HG02852 (cell line): ENCODE measurements around the gene GNPTG.
"Not testable (repeated sequence)": the region's sequence is repeated elsewhere in the genome, so short reads cannot be mapped to it uniquely, and the experiment has no call there.

Experiments
- ATAC-seq: cut with Tn5 transposase; IDR thresholded peaks from one replicate; pipeline ENCODE4 v1.9.1; 2021; ENCODE audit warnings: mild to moderate bottlenecking, moderate library complexity; ENCODE audit not compliant: unreplicated experiment

GNPTG gene

DNA sequence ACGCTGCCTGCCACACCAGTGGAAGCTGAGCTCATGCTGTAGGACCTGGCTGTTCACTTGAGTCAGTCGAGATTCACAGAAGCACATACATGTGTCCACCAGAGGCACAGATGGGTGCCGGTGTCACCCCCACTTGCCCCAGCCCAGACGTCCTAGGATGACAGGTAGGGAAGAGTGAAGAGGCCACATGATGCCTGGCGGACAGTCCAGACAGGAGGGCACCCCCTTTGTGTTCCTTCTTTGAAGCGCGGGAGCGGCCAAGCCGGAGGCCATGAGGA lies 33.5 kb upstream of the GNPTG start:
- ATAC-seq = no peak

DNA sequence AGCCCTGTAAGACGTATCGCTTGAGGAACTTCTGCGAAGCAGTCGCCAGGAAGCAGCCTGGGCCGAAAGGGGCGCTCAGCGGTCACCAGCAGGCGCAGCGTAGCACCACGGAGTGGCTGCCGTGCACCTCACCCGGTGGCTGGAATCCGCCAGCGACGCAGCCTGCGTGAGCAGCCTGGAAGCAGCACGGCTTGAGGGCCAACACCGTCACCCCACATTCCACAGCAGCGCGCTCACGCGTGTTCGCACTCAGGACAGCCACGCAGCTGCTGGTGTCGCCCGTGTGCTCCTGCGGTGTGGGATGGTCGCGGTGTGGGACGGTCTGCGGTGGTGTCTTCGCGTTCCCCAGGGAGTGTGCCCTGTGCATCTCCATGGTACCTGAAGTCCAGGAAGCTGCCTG lies 32.7 kb upstream of the GNPTG start:
- ATAC-seq = no peak

DNA sequence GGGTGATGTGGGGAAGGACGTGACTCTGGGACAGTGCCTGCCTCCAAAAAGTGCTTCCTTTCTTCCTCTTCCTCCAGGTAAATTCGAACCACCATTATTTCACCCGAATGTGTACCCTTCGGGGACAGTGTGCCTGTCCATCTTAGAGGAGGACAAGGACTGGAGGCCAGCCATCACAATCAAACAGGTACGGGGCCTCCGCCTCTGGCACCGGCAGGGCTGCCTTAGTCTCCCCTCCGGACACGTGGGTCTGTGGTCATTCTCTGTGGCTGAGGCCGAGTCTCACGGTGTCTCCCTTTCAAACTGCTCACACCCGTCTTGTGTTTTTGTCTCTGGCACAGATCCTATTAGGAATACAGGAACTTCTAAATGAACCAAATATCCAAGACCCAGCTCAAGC lies 31.6 kb upstream of the GNPTG start:
- ATAC-seq = no peak

DNA sequence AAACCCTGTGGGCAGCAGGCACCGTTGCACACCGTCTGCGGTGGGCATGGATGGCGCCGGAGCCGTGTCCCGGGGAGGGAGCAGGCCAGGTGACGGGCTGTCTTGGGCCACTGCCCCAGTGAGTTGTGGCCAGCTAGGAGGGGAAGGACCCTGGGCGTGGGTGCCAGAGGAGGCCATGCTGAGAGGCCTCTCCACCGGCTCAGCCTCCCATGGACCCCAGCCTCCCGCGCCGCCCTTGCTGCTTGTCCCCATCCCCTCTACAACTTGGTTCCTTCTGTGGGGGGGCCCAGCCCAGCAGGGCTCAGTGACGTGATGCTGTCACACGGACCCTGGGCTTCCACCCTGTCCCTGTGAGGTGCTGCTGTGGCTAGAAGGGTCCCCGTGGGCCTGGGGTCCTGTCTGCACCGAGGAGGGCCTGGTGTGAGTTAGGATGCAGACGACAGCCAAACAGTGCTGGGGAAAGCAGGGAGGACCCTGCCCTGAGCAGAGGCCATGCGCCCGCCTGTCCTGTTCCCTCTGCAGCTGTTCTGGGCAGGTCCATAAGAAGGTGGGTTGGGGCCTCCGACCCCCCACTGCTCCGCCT lies 31.0 kb upstream of the GNPTG start:
- no peak for ATAC-seq

DNA sequence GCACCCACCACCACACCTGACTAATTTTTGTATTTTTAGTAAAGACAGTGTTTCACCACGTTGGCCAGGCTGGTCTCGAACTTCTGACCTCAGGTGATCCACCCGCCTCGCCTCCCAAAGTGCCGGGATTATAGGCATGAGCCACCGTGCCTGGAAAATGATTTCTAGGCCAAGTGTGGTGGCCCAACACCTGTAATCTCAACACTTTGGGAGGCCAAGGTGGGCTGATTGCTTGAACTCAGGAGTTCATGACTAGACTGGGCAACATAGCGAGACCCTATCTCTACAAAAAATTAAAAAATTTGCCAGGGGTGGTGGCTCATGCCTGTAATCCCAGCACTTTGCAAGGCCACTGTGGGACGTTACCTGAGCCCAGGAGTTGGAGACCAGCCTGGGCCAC lies 29.3 kb upstream of the GNPTG start:
- no peak for ATAC-seq

DNA sequence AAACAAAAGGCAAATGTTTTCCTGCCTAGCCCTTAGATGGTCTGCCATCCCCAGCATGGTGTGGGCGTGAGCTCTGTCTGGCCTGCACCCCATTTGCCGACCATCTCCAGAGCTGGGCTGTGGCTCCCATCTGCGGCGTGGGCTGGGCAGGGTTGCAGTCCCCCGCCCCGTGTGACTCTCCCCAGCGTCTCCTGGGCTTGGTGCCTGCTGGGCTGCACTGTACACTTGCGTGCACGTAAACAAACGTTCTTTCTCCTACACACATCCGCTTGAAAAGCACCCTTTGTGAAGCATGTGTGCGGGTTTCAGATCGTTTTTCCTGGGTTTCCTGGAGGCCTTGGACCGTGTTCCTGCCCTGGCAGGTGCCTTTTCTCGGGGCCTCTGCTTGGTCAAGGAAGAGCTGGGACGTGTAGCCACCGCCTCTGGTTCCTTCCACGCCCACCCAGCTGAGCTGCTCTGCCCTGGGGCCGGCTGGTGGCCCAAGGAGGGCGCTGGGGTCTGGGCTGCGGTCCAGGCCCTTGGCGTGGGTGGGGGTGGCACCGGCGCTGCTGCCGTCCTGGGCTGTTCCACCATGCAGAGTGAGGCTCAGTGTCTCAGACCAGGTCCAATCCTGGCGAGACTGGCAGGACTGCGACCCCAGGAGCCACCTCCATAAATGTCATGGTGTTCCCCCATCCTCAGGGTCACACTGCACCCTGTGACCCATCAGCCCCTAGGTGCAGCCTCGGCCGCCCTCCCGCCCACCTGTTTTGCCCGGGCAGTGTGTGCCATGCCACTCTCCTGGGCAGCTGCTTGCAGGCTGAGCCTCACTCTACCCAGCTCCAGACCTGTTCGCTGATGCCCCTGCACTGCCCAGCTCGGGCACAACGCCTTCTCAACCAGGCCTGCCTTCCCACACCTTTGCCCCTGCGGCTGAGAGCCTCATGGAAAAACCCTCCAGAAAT lies 28.2 kb upstream of the GNPTG start:
- ATAC-seq = no peak

DNA sequence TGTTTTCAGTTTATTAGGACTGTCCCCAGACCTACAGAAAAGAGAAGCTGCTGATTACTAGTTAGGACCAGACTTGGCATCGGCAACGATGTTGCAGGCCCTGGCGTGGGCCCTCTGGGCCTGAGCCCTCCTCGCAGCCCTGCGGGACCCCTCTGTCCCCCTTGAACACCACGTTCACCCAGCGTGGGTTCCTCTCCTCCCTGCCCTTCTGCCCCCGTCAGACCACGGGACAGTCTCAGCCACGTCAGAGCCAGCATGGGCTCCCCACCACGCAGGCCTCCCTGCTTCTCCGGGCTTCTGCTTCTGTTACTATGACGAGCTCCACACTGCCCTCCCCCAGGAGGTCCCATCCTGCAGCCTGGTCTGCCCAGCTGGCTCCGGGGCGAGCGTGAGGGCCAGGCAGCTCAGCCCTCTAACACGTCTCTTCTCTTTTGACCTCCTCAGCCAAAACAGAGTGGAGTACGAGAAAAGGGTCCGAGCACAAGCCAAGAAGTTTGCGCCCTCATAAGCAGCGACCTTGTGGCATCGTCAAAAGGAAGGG lies 27.4 kb upstream of the GNPTG start:
- ATAC-seq = no peak

DNA sequence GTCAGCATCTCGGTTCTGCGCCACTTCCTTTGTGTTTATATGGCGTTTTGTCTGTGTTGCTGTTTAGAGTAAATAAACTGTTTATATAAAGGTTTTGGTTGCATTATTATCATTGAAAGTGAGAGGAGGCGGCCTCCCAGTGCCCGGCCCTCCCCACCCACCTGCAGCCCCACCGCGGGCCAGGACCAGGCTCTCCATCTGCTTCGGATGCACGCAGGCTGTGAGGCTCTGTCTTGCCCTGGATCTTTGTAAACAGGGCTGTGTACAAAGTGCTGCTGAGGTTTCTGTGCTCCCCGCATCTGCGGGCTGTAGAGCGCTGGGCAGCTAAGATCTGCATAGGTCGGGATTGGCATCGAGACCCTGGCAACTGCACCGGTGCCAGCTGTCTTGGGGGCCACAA lies 26.5 kb upstream of the GNPTG start:
- ATAC-seq = no peak

DNA sequence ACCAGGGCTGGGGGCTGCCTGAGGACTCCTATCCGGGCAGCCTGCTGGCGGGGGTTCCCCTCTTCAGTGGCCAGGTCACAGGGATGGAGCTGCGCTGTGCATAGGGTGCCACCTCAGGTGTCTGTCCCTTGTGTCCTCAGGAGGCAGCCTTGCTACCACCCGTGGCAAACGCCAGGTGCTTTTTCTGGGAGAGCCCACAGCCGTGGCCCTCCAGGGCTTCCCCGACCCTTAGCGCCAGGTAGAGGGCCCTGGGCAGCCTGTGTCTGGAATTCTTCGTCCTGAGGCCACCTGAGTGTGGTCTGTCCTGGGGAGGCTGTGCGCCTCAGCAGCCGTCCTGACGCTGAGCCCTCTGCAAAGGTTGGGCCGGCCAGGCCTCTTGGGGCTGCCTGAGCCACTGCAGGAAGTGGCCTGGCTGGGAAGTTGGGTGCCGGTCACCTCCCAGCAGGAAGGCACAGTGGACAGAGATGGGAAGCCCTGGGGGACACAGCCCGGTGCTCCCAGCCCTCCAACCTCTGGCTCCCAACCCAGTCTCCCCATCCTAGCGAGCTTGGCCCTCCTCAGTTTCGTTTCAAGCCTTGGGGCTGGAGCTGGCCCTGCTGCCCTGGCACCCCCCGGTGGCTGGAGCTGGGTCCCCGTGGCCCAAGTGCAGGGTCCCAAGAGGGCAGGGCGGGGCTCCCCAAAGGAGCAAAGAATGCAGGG lies 25.9 kb upstream of the GNPTG start:
- ATAC-seq = no peak

DNA sequence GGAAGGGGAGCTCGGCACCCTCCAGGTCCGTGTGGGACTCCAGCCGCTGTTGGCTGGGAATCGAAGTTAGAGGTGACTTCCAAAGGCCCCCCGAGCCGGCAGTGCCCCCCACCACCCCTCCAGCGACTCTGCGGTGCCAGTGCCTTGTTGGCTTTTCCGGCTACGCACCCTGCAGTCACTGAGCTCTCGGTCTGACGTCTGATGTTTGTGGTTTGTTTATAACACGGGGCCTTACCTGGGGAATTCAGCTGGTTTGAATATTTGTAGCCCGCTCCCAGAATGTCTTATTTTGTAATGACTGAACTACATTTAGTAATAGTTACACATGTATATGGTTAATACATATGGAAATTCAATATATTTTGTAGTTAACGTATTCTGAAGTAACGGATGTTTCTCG lies 25.3 kb upstream of the GNPTG start:
- no peak for ATAC-seq

DNA sequence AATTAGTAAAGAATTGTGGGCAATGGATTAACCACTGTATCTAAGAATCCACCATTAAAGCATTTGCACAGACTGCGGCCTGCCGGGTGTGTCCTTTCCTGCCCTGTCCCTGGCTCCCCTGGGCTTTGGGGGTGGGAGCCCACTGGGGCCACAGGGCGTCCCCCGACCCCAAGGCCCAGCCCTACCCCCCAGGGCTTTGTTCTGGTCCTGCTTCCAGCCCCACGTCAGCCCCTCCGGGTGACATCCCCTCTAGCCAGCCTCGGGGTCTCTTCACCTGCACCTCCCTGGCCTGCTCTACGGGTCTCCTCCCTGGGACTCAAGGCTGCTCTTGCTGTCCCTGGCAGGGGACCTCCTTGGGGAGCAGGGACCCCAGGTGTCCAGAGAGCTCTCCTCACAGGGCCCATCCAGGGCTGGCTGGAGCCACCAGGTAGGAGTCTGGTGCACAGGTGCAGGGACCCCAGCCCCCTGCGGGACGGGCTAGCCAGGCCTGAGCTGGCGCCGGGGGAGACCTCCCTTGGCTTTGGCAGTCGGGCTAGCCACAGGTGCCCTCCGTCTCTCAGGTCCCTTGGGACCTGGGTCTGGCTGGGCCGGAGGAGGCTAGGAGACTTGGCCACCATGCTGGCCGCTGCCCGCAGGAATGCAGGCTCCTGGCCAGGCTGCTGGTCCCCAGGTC lies 24.6 kb upstream of the GNPTG start:
- ATAC-seq = no peak

DNA sequence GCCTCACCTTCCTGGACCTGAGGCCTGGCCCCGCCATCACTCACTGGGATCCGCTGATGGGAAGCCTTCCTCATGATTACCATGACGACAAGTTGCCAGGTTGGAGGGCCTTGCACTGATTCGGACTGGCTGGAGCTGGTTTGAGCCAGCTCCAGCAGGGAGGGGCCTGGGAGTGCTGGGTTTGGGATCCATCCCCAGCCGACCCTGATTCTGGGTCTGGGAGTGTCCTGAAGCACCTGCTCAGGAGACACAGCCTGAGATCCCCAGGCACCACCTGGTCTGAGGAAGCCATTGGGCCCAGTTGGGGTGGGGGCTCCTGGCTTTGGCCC lies 24.1 kb upstream of the GNPTG start:
- ATAC-seq = no peak

DNA sequence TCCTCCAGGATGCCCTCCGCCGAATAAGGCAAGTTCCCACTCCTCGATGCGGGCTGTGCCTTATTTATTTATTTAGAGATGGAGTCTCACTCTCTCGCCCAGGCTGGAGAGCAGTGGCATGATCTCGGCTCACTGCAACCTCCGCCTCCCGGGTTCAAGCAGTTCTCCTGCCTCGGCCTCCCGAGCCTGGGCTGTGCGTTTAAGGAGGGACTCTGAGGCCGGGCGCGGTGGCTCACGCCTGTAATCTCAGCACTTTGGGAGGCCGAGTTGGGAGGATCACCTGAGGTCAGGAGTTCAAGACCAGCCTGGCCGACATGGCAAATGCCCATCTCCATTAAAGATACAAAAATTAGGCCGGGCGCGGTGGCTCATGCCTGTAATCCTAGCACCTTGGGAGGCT lies 23.6 kb upstream of the GNPTG start:
- not testable (repeated sequence) for ATAC-seq

DNA sequence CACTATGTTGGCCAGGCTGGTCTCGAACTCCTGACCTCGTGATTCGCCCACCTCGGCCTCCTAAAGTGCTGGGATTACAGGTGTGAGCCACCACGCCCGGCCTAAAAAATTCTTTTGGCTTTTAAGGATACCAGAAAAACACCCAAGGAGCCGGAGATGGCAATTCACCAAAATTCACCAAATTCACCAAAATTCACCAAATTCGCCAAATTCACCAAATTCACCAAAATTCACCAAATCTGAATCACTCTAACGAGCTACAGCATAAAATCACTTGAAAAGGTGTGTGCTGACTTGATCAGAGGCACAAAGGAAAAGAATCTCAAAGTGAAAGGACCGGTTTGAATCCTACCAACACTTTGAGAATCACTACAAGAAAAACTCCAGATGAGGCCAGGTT lies 22.8 kb upstream of the GNPTG start:
- not testable (repeated sequence) for ATAC-seq

DNA sequence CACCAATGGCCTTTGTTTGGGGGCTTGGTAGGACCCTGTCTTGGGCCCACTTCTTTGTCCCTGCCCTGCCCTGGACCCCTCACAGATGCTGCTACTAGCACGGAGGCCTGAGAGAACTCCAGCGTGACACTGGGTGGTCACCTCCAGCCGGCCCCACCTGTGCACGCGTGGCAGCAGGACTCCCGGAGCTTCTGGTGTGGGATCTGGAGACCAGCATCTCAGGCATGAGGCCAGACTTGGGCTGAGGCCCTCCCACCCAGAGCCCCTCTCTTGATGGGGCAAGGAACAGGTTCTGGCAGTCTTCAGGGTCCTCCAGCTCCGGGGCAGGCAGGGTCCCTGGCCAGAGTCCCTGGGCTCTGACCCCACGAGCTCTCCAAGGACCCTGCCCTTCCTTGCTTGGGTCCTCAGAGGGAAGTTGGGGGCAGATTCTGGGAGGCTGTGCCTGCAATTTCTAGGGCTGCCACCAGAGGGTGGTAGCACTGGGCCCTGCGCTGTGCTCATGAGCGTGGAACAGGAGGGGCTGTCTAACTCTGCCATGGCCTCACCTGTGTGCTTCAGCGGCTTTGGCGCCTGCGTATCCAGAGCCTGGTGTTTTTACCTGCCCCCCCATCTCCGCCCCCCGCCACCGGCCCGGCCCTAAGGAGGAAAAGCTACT lies 21.3 kb upstream of the GNPTG start:
- ATAC-seq = no peak

DNA sequence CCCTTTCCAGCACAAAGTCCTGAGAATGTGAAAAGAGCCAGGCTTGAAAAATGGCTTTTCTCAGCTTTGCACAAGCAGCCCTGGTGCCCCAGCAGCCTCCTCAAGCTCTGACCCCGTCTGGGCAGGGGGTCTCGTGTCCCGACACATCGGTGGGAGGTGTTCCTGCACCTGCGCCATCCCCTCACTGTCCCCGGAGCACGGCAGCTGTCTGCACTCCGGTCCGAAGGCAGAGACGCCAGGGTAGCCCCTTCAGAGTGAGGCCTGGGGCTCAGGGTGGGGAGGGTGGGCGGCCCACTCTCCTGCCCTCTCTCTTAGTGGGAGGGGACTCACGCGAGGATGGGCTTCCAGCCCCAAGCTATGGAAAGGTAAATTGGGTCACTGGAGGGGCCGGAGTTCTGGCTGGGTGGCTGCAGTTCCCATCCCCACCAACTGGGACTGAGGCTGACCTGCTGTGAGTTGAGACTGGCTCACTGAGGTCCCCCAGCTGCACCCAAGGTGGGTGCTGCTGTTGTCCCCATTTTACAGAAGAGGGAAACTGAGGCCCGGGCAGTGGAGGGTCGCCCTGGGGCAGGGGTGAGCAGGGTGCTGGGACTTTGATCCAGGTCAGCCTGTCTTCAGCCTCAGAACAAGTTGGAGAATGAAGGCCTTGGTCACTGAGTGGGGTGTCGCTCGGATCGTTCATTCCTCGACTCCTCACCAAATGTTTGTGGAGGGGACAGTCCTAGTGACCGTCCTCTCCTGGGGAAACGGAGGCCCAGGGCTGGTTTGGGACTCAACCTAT lies 20.6 kb upstream of the GNPTG start:
- no peak for ATAC-seq

DNA sequence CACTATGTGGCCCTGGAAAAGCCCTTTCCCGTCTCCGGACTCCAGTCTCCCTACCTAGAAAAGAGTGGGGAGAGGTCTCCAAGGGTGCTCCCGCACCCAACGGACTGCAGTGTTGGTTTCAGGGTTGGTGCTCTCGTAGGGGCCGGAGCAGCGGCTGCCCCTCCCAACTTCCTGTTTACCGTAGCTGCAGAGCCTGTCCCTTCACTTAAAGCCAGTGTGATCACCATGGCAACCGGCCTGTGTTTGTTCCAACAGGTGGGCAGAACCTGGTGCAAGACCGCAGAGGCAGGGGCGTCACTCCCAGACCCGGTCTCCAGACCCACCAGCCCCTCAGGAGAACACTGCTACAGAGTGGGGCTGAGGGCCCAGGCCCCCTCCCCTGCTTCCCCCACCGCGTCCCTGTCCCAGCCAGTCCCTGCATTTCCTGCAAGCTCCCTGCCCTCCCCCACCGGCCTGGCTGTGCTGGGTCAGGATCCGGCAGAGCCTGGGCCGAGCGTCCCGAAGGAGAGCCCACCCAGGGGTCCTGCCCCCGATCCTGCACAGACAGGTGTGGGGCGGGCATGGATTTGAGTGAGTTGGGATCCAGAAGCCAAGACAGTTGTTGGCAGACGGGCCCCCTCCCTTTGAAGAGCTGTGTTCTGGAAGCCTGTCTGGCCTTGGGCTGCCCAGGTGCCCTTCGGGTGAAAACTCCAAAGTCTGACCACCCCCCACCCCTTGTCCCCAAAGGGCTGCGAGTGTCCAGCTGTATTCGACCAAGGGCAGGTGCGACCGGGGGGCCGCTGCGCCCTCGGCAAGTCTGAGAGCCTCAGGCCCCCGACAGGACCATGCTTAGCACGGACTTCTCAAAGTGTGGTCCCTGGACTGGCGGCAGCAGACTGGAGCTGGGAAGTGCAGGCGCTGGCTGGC lies 19.8 kb upstream of the GNPTG start:
- ATAC-seq = no peak

DNA sequence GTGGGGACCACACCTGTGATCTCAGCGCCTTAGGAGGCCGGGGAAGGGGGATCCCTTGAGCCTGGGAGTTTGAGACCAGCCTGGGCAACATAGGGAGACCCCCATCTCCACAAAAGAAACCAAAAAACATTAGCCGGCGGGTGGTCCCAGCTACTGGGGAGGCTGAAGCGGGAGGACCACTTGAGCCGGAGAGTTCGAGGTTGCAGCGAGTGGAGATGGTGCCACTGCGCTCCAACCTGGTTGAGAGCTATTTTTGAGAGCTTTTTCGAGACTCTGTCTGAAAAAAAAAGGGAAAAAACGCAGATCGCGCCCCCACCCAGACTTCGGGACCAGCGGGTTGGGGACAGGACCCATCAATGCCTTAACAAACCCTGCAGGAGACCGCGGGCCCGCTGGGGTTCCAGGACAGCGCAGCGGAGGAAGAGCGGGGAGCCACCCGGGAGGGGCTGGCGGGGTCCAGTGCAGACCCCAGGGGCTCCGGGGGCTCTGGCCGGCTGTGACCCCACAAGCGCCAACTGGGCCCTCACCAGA lies 19.0 kb upstream of the GNPTG start:
- no peak for ATAC-seq
